Lung (tissue), 12 donors: Measurements from ENCODE around the gene PKMYT1. TPM values are rescaled to one million over a fixed set of nuclear protein-coding genes. Genes with fewer than 3 reads are reported as not detected.

ENCODE experiments used
- ATAC-seq: fragments of 200-7000 bp; cut with Tn5 transposase; one replicate; pipeline ENCODE4 v1.9.1; 2020; ENCODE audit warnings: moderate number of reproducible peaks; ENCODE audit not compliant: insufficient read depth, low FRiP score
- DNase-seq, 3 donors: peaks; one replicate each; pipeline ENCODE4 v3.0.0-alpha.2; 2013 to 2017
- H3K27ac ChIP-seq, 2 donors: one replicate each; pipeline ENCODE4 v1.5.1; 2013; ENCODE audit warnings: mild to moderate bottlenecking in 2 of 2, moderate library complexity in 2 of 2, control low read depth in 1 of 2, inconsistent platforms in 1 of 2, low read depth in 1 of 2, low read length in 1 of 2
- H3K27me3 ChIP-seq, 3 donors: one replicate each; pipeline ENCODE4 v1.5.1; 2013; ENCODE audit warnings: low read length in 2 of 3; ENCODE audit not compliant: control insufficient read depth in 3 of 3, insufficient read depth in 3 of 3
- H3K36me3 ChIP-seq, 4 donors: one replicate each; pipeline ENCODE4 v1.5.1; 2013; ENCODE audit warnings: low read length in 4 of 4, mild to moderate bottlenecking in 1 of 4, moderate library complexity in 1 of 4; ENCODE audit not compliant: control insufficient read depth in 4 of 4, insufficient read depth in 4 of 4
- H3K4me1 ChIP-seq, 5 donors: one replicate each; pipeline ENCODE4 v1.5.1; 2013; ENCODE audit warnings: low read length in 5 of 5, mild to moderate bottlenecking in 2 of 5, moderate library complexity in 1 of 5; ENCODE audit not compliant: control insufficient read depth in 5 of 5, insufficient read depth in 5 of 5
- H3K4me3 ChIP-seq: one replicate; pipeline ENCODE4 v1.5.1; 2013; ENCODE audit warnings: mild to moderate bottlenecking, control low read depth, moderate library complexity
- H3K9ac ChIP-seq, 2 donors: one replicate each; pipeline ENCODE4 v1.5.1; 2013; ENCODE audit warnings: low read length in 2 of 2, control low read depth in 1 of 2; ENCODE audit not compliant: insufficient read depth in 1 of 2
- H3K9me3 ChIP-seq, 4 donors: one replicate each; pipeline ENCODE4 v1.5.1; 2013; ENCODE audit warnings: low read length in 3 of 4, mild to moderate bottlenecking in 1 of 4, moderate library complexity in 1 of 4; ENCODE audit not compliant: control insufficient read depth in 4 of 4, insufficient read depth in 3 of 4
- WGBS, 2 donors: extraction: QIAGEN DNeasy Blood & Tissue Kit; methylation state at CpG; one replicate each; pipeline ENCODE4 v1.1.7; 2013; 5-methylcytosine and 5-hydroxymethylcytosine counted together
- polyA plus RNA-seq, 2 donors: library from polyadenylated mRNA; stranded (reverse); fragments of 200-250 nt; gene quantifications; one replicate each; pipeline ENCODE4 v1.2.1, GENCODE V29; 2013
- total RNA-seq, 2 donors: library from RNA; depleted of rRNA in 1 of 2; stranded (reverse); fragments of >200 nt in 1 of 2; gene quantifications; one replicate each; pipeline ENCODE4 v1.2.1, GENCODE V29; 2014 to 2021
- TF ChIP-seq, protein P1 (sequence below): IDR thresholded peaks from 2 replicates; pipeline ENCODE4 v1.5.1; 2012; ENCODE audit warnings: mild to moderate bottlenecking; ENCODE audit errors: control extremely low read depth, extremely low read depth
- donor health status: control.
- donor health status: control.
- donor health status: Bipolar disorder and iron deficiency.
- donor health status: healthy.
- donor health status: DM: yes; HTN: yes; CAD: no.

Gene PKMYT1
- total and polyA plus RNA-seq, 4 donors, result 2.9 to 9.4 (median 5.2) TPM

DNA sequence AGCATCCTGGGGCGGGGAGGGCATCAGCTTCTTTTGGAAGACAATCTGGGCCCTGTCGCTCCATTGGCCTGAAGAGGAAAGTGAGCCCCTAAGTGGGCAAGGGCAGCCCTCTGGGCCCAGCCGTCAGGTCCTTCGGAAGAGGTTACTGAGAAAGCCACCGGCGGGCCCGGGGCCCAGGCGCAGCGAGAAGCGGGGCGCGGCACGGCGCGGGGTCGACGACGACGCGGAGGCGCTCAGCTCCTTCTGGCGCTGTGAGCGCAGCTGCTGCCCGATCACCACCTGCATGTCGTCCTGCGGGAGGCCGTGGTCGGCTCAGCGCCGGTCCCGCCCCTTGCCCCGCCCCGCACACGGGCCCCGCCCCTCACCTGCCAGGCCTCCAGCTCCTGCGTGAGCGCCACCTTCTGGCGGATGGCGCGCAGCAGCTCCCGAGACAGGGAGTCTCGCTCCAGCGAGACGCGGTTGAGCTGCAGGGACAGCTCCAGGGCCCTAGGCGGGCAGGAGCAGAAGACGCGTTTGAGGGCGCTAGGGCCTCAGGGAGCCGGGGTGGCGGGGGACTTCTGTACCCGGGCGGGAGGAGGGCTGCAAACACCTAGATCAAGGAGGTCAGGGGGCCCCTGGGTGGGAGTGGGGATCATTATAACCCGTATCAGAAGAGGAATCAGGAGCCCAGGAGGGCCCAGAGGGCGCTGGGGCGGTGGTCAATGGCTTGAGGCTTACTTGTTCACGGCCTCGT lies 47.9 kb upstream of the PKMYT1 start:
- TF ChIP-seq, protein P1, sequence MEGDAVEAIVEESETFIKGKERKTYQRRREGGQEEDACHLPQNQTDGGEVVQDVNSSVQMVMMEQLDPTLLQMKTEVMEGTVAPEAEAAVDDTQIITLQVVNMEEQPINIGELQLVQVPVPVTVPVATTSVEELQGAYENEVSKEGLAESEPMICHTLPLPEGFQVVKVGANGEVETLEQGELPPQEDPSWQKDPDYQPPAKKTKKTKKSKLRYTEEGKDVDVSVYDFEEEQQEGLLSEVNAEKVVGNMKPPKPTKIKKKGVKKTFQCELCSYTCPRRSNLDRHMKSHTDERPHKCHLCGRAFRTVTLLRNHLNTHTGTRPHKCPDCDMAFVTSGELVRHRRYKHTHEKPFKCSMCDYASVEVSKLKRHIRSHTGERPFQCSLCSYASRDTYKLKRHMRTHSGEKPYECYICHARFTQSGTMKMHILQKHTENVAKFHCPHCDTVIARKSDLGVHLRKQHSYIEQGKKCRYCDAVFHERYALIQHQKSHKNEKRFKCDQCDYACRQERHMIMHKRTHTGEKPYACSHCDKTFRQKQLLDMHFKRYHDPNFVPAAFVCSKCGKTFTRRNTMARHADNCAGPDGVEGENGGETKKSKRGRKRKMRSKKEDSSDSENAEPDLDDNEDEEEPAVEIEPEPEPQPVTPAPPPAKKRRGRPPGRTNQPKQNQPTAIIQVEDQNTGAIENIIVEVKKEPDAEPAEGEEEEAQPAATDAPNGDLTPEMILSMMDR, result peak; percentile 68
- DNase-seq, result peak; percentile 73 to 87 (median 82)
- no peak overlapping the region for H3K9ac ChIP-seq
- H3K27me3 ChIP-seq, result peaks cover 0 to 23% (median 22%) of the 10 kb centered on the region in 3 donors
- WGBS, 2 donors, result 10 to 19% methylated on average over 52 to 58 of the region's 58 CpGs
- H3K27ac ChIP-seq, result no peak overlapping the region
- peaks cover 0 to 20% (median 4%) of the 10 kb centered on the region in 5 donors for H3K4me1 ChIP-seq
- peaks cover 0 to 18% (median 7%) of the 10 kb centered on the region in 4 donors for H3K36me3 ChIP-seq
- H3K9me3 ChIP-seq, result no peaks in the 10 kb centered on the region
- H3K4me3 ChIP-seq, result no peak overlapping the region
- ATAC-seq, result peak; percentile 15

DNA sequence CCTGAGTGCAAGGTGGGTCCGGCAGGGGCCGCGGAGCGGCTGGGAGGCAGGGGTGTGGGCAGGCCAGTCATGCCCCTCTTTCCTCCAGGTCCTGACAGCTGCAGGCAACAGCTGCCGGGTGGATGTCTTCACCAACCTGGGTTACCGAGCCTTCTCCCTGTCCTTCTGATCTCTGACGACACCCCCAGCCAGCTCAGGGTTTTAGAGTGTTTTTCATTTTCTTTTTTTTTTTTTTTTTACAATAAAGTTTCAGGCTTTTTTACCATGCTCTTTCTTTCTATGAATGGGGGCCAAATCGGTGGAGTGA lies 47.2 kb upstream of the PKMYT1 start:
- WGBS, 2 donors, result 93 to 95% methylated on average over 8 of the region's 8 CpGs
- Histone ChIP-seq H3K4me3 (no peak overlapping the region), H3K27ac (no peak overlapping the region), H3K4me1 (peaks cover 0 to 27% (median 11%) of the 10 kb centered on the region in 5 donors), H3K9ac (no peak overlapping the region), H3K9me3 (no peaks in the 10 kb centered on the region), H3K27me3 (peaks cover 0 to 22% (median 20%) of the 10 kb centered on the region in 3 donors), H3K36me3 (peaks cover 0 to 18% (median 7%) of the 10 kb centered on the region in 4 donors)
- no peak for DNase-seq
- ATAC-seq, result no peak
- TF ChIP-seq, protein P1, result no peak

DNA sequence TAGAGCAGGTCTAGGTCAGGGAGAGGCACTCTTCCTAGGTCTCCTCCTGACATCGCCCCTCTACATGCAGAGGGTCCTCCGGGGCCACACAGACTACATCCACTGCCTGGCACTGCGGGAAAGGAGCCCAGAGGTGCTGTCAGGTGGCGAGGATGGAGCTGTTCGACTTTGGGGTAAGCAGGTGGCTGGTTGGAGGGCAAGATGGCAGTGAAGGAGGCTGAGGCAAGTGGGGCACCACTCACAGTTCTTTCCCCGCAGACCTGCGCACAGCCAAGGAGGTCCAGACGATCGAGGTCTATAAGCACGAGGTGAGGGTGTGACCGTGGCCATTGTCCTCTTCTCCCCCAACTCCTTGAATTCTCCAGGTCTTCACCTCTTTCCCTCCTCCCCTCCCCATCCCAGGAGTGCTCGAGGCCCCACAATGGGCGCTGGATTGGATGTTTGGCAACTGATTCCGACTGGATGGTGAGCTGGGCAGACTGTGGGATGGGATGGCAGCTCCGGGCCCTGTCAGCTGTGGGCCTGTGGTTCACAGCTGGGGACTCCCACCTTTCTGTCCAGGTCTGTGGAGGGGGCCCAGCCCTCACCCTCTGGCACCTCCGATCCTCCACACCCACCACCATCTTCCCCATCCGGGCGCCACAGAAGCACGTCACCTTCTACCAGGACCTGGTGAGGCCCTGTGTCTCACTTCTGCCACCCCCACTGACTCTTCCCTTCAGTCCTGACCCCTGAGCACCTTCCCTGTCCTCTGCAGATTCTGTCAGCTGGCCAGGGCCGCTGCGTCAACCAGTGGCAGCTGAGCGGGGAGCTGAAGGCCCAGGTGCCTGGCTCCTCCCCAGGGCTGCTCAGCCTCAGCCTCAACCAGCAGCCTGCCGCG lies 46.6 kb upstream of the PKMYT1 start:
- Histone ChIP-seq H3K27me3 (peaks cover 0 to 22% (median 16%) of the 10 kb centered on the region in 3 donors), H3K27ac (no peak overlapping the region), H3K9me3 (no peaks in the 10 kb centered on the region), H3K4me3 (no peak overlapping the region), H3K4me1 (peaks cover 0 to 33% (median 14%) of the 10 kb centered on the region in 5 donors), H3K36me3 (peaks cover 0 to 19% (median 7%) of the 10 kb centered on the region in 4 donors), H3K9ac (no peak overlapping the region)
- DNase-seq (no peak), ATAC-seq (no peak)
- WGBS, 2 donors, result 96 to 97% methylated on average over 21 to 24 of the region's 24 CpGs
- TF ChIP-seq, protein P1, result no peak
